ENCODE data around the gene CCNA1.

Gene CCNA1

GRCh38 chr13:36454987-36455386 lies 22.7 kb downstream of the CCNA1 start:
- DNase-seq = no peak

- DNase-seq = no peak
Observed at GRCh38 chr13:36456577-36456976, 24.3 kb downstream of the CCNA1 start.

GRCh38 chr13:36461506-36461905 lies 29.2 kb downstream of the CCNA1 start:
- DNase-seq = no peak

- no peak for DNase-seq
Observed at GRCh38 chr13:36475468-36475867, 43.2 kb downstream of the CCNA1 start.

GRCh38 chr13:36476661-36477060 lies 44.4 kb downstream of the CCNA1 start:
- no peak for DNase-seq

- DNase-seq = no peak
Observed at GRCh38 chr13:36480726-36481427, 48.6 kb downstream of the CCNA1 start.

- DNase-seq = no peak
Observed at GRCh38 chr13:36490055-36490454, 57.8 kb downstream of the CCNA1 start.

Measured in activated CD4-positive, alpha-beta T cell treated with anti-CD3 and anti-CD28 coated beads, Interleukin-2, amount 50 U/mL, for 4 hours (primary cell).